KMS-11 (cell line): ENCODE results near the gene MOB3B.

ENCODE experiments used
- H2AFZ ChIP-seq: fragments of 200-600 bp; sonication (generic); 2 replicates; pipeline ENCODE4 v1.6.1; 2016; ENCODE audit warnings: antibody characterized with exemption, mixed run types, low read depth
- H3K27ac ChIP-seq: fragments of 200-600 bp; sonication (generic); 2 replicates; pipeline ENCODE4 v1.6.1; 2016; ENCODE audit warnings: mild to moderate bottlenecking, mixed run types
- H3K27me3 ChIP-seq: fragments of 200-600 bp; sonication (generic); 2 replicates; pipeline ENCODE4 v1.6.1; 2017; ENCODE audit warnings: mild to moderate bottlenecking, low read depth, mixed run types, moderate library complexity; ENCODE audit not compliant: insufficient read depth
- H3K36me3 ChIP-seq: fragments of 200-600 bp; sonication (generic); 2 replicates; pipeline ENCODE4 v1.6.1; 2017; ENCODE audit warnings: mild to moderate bottlenecking, mixed run types; ENCODE audit not compliant: insufficient read depth
- H3K4me1 ChIP-seq: fragments of 200-600 bp; sonication (generic); 2 replicates; pipeline ENCODE4 v1.6.1; 2016; ENCODE audit warnings: mild to moderate bottlenecking, low read depth, mixed run types; ENCODE audit not compliant: poor library complexity, severe bottlenecking
- H3K4me2 ChIP-seq: fragments of 200-600 bp; sonication (generic); 2 replicates; pipeline ENCODE4 v1.7.0; 2016; ENCODE audit warnings: mild to moderate bottlenecking, mixed run types
- H3K4me3 ChIP-seq: fragments of 200-600 bp; sonication (generic); IDR thresholded peaks from 2 replicates; pipeline ENCODE4 v1.6.1; 2017; ENCODE audit warnings: low read depth, low read length, mixed read lengths; ENCODE audit not compliant: insufficient read depth
- H3K79me2 ChIP-seq: fragments of 200-600 bp; sonication (generic); 2 replicates; pipeline ENCODE4 v1.6.1; 2016; ENCODE audit warnings: low read depth, mixed run types; ENCODE audit not compliant: insufficient read depth
- H3K9ac ChIP-seq: fragments of 200-600 bp; sonication (generic); 2 replicates; pipeline ENCODE4 v1.6.1; 2016; ENCODE audit warnings: mild to moderate bottlenecking, mixed run types
- H4K20me1 ChIP-seq: fragments of 200-600 bp; sonication (generic); 2 replicates; pipeline ENCODE4 v1.6.1; 2016; ENCODE audit warnings: mild to moderate bottlenecking, mixed run types; ENCODE audit not compliant: insufficient read depth
- TF ChIP-seq, protein P1 (sequence below): fragments of 200-600 bp; sonication (generic); conservative IDR thresholded peaks from 2 replicates; pipeline ENCODE4 v1.6.1; 2017; ENCODE audit warnings: low read depth, mild to moderate bottlenecking, antibody characterized with exemption, low read length, moderate library complexity, mixed read lengths

The MOB3B gene

DNA sequence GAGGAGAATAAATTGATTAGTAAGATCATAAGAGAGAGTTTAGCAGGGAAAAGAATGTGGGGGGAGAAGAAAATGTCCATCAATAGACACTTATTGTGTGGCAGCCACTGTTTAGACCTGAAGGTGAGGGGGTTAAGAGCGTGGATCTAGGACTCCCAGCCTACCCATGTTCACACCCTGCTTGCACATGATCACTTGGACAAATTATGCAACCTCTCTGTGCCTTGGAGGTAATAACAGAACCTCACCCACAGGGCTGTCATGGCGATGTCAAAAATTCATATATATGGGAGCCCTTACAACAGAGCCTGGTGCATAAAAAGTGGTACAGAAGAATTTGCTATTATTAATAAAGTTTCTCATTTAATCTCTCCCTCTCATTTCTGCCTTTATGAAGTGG lies 146.6 kb downstream of the MOB3B start:
- H3K9ac ChIP-seq, result no peak overlapping the region
- no peaks in the 10 kb centered on the region for H3K4me1 ChIP-seq
- H4K20me1 ChIP-seq, result no peaks in the 10 kb centered on the region
- H3K79me2 ChIP-seq, result no peaks in the 10 kb centered on the region
- TF ChIP-seq, protein P1, sequence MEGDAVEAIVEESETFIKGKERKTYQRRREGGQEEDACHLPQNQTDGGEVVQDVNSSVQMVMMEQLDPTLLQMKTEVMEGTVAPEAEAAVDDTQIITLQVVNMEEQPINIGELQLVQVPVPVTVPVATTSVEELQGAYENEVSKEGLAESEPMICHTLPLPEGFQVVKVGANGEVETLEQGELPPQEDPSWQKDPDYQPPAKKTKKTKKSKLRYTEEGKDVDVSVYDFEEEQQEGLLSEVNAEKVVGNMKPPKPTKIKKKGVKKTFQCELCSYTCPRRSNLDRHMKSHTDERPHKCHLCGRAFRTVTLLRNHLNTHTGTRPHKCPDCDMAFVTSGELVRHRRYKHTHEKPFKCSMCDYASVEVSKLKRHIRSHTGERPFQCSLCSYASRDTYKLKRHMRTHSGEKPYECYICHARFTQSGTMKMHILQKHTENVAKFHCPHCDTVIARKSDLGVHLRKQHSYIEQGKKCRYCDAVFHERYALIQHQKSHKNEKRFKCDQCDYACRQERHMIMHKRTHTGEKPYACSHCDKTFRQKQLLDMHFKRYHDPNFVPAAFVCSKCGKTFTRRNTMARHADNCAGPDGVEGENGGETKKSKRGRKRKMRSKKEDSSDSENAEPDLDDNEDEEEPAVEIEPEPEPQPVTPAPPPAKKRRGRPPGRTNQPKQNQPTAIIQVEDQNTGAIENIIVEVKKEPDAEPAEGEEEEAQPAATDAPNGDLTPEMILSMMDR, result no peak
- H2AFZ ChIP-seq, result no peak overlapping the region
- no peak overlapping the region for H3K4me2 ChIP-seq
- no peaks in the 10 kb centered on the region for H3K36me3 ChIP-seq
- no peak overlapping the region for H3K27ac ChIP-seq
- H3K27me3 ChIP-seq, result no peaks in the 10 kb centered on the region
- H3K4me3 ChIP-seq, result no peak overlapping the region

DNA sequence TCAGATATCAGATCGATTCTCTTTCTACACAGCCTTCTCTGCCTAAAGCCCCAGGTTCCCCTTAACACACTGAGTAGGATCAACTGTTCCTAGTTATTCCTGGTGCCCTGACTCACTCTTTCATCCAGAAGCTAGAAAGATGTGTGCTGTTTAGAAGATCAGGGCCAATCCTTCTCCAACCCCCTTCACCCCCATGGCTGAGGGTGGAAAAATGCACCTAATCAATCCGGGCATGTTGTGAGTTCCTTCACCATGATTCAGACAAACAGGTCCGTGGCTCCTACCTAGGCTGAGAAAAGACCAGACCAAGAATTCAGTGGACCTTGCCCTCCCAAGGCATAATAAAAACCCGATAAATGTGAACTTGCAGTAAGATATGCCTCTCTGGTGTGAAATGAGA lies 147.3 kb downstream of the MOB3B start:
- Histone ChIP-seq H3K4me1 (no peaks in the 10 kb centered on the region), H3K4me3 (no peak overlapping the region), H4K20me1 (no peaks in the 10 kb centered on the region), H3K4me2 (no peak overlapping the region), H2AFZ (no peak overlapping the region), H3K9ac (no peak overlapping the region), H3K79me2 (no peaks in the 10 kb centered on the region), H3K36me3 (no peaks in the 10 kb centered on the region), H3K27me3 (no peaks in the 10 kb centered on the region), H3K27ac (no peak overlapping the region)
- TF ChIP-seq, protein P1, result no peak

DNA sequence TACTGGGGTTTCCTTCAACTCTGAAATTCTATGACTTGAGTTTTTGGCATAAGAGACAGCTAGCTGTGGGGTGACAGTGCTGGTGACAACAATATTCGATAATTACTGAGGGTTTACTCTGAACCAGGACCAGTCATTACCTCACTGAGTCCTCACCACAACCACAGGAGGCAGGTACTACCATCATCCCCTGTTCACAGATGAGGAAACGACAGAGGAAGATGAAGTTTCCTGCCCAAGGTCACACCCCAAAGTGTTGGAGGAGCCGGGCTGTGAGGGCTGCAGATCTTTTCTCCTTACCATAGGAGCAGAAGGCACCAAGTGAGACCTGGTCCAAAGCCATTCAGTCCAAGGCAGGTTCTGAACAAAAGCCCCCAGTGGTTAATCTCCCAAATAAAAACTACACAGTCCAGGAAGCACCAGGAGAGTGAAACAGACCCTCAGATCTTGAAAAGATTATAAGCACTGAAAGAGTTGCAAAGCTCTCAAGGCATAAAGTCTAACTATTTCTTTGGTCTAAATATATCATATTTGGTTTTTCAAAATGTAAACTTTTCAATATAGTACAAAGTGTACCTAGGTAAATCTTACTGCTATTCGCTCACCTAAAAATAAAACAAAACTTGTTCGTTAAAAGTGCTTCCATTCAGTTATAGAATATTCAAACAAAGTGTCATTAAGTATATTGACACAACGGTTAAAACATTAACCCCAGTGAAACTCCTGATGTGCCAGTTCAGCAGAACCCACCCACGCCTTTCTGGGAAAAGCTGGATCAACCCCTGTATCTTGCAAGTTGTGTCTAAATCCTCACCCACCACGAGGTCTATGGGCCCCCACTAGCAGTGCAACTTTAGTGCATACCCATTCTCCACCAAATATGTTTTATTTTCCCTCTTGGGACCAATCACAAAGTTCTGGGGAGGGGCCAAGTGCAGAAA lies 150.0 kb downstream of the MOB3B start:
- H3K4me3 ChIP-seq, result no peak overlapping the region
- TF ChIP-seq, protein P1, result no peak
- no peaks in the 10 kb centered on the region for H3K79me2 ChIP-seq
- no peaks in the 10 kb centered on the region for H3K36me3 ChIP-seq
- no peak overlapping the region for H2AFZ ChIP-seq
- no peaks in the 10 kb centered on the region for H4K20me1 ChIP-seq
- no peak overlapping the region for H3K27ac ChIP-seq
- H3K4me1 ChIP-seq, result no peaks in the 10 kb centered on the region
- H3K9ac ChIP-seq, result no peak overlapping the region
- H3K27me3 ChIP-seq, result no peaks in the 10 kb centered on the region
- H3K4me2 ChIP-seq, result no peak overlapping the region

DNA sequence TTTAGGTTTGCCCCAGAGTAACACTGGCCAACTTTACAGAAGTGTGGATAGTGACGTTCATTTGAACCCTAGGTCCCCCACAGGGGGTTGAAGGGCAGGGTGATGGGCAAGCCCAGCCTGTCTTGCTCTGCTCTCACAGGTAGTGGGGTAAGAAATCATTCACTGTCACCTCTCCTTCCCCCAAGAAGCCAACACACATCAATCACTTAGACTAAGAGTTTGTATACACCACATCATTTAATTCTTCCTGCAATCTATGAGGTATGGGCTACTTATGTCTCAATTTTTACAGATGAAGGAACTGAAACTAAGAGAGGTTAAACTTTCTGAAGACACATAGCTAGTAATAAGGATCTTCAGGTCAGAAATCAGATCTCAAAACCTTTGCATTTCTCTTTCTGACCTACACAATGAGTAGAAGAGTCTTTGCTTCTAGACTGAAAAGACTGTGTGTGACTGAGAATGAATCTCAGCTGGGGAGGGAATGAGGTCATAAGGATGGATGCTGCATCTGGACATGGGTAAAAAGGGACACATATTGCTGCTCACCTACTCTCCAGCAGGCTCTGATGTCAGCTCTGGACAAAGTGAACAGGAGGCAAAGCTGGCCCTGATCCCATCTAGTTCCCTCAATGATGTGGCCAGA lies 151.7 kb downstream of the MOB3B start:
- no peaks in the 10 kb centered on the region for H3K27me3 ChIP-seq

More for the DNA sequence above, 151.7 kb downstream of the MOB3B start:
- Histone ChIP-seq H4K20me1 (no peaks in the 10 kb centered on the region), H3K4me2 (no peak overlapping the region), H3K27ac (no peak overlapping the region), H3K79me2 (no peaks in the 10 kb centered on the region), H3K9ac (no peak overlapping the region), H3K4me1 (no peaks in the 10 kb centered on the region), H3K4me3 (no peak overlapping the region), H2AFZ (no peak overlapping the region), H3K36me3 (no peaks in the 10 kb centered on the region)
- TF ChIP-seq, protein P1, result no peak
